Cardiac fibroblast (primary cell): ENCODE results near the gene DOCK11.
"Not testable (repeated sequence)": the region's sequence is repeated elsewhere in the genome, so short reads cannot be mapped to it uniquely, and the experiment has no call there.

Experiments
- DNase-seq, 2 donors: peaks; one replicate each; pipeline versions ENCODE4 v3.0.0 to v3.0.0-alpha.2; 2010; ENCODE audit warnings: low read depth in 2 of 2
- H3K4me3 ChIP-seq, 2 donors: replicated peaks in 1 of 2; 1 replicate in 1 of 2; 2 replicates in 1 of 2; pipeline ENCODE4 v1.5.1; 2011; ENCODE audit warnings: low read depth in 2 of 2, low read length in 2 of 2, mild to moderate bottlenecking in 2 of 2, moderate library complexity in 1 of 2
- TF ChIP-seq, protein P1 (sequence below): IDR thresholded peaks from one replicate; pipeline ENCODE4 v1.5.1; 2011; ENCODE audit warnings: low read depth, mild to moderate bottlenecking, low read length, inconsistent platforms

DOCK11 gene

DNA sequence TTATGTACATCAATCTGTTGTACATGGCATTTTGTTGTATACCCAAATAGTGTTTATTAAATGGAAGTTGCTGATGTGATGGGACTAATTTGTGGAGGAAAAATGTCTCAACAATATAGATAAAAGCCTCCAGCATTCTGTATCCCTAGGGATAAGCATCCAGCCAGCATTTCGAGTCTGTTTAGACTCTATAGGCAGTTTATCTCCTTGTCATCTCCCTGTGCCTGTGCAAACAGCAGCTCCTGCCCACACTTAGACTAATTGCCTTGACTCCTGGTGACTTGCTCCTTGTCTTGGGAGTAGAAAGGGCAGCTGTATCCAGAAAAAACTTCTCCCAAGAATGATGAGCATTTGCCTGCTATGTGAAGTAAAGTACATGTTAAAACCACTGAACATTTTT, 83.8 kb downstream of the DOCK11 start:
- DNase-seq: no peak
- no peak overlapping the region for H3K4me3 ChIP-seq
- TF ChIP-seq, protein P1, sequence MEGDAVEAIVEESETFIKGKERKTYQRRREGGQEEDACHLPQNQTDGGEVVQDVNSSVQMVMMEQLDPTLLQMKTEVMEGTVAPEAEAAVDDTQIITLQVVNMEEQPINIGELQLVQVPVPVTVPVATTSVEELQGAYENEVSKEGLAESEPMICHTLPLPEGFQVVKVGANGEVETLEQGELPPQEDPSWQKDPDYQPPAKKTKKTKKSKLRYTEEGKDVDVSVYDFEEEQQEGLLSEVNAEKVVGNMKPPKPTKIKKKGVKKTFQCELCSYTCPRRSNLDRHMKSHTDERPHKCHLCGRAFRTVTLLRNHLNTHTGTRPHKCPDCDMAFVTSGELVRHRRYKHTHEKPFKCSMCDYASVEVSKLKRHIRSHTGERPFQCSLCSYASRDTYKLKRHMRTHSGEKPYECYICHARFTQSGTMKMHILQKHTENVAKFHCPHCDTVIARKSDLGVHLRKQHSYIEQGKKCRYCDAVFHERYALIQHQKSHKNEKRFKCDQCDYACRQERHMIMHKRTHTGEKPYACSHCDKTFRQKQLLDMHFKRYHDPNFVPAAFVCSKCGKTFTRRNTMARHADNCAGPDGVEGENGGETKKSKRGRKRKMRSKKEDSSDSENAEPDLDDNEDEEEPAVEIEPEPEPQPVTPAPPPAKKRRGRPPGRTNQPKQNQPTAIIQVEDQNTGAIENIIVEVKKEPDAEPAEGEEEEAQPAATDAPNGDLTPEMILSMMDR: no peak

DNA sequence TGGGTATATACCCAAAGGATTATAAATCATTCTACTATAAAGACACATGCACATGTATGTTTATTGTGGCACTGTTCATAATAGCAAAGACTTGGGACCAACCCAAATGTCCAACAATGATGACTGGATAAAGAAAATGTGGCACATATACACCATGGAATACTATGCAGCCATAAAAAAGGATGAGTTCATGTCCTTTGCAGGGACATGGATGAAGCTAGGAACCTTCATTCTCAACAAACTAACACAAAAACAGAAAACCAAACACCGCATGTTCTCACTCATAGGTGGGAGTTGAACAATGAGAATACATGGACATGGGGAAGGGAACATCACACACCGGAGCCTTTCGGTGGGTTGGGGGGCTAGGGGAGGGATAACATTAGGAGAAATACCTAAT, 87.3 kb downstream of the DOCK11 start:
- not testable (repeated sequence) for DNase-seq, H3K4me3 ChIP-seq

DNA sequence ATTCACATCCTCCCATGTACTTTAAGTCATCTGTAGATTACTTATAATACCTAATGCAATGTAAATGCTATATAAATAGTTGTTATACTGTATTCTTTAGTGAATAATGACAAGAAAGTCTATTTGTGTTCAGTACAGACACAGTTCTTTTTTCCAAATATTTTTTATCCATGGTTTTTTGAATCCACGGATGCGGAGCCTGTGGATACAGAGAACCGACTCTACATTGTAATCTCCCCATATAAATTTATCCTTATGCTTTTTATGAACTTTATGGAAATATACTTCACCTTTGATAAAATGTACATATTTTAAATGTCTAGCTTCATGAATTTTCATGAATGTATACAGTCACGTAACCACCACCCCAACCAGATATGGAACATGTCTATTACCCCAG, 88.2 kb downstream of the DOCK11 start:
- DNase-seq: no peak
- TF ChIP-seq, protein P1: no peak
- no peak overlapping the region for H3K4me3 ChIP-seq

GRCh38 chrX:118585296-118585695, 89.7 kb downstream of the DOCK11 start:
- TF ChIP-seq, protein P1: no peak
- H3K4me3 ChIP-seq: no peak overlapping the region
- DNase-seq: no peak

DNA sequence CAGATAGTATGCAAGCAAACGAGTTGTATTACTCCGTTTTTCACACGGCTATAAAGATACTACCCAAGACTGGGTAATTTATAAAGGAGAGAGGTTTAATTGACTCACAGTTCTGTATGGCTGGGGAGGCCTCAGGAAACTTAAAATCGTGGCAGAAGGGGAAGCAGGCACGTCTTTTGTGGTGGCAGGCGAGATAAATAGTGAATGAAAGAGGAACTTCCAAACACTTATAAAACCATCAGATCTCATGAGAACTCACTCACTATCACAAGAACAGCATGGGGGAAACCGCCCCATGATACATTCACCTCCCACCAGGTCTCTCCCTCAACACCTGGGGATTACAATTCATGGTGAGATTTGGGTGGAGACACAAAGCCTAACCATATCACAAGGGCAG, 90.6 kb downstream of the DOCK11 start:
- DNase-seq, H3K4me3 ChIP-seq: not testable (repeated sequence)

GRCh38 chrX:118588715-118589114, 93.1 kb downstream of the DOCK11 start:
- DNase-seq: no peak
- TF ChIP-seq, protein P1: no peak
- H3K4me3 ChIP-seq: no peak overlapping the region

GRCh38 chrX:118589227-118589626, 93.6 kb downstream of the DOCK11 start:
- TF ChIP-seq, protein P1: no peak
- no peak overlapping the region for H3K4me3 ChIP-seq
- DNase-seq: no peak

DNA sequence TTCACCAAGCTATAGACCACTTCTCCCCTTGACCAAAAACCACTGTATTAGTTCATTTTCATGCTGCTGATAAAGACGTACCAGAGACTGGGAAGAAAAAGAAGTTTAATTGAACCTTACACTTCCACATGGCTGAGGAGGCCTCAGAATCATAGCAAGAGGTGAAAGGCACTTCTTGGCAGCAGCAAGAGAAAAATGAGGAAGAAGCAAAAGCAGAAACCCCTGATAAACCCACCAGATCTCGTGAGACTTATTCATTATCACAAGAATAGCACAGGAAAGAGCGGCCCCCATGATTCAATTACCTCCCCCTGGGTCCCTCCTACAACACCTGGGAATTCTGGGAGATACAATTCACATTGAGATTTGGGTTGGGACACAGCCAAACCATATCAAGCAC, 97.8 kb downstream of the DOCK11 start:
- TF ChIP-seq, protein P1: no peak
- H3K4me3 ChIP-seq: no peak overlapping the region
- DNase-seq: no peak
